CD4-positive, alpha-beta T cell (primary cell): ENCODE data around the gene RHOF. TPM values are rescaled to one million over a fixed set of nuclear protein-coding genes. Genes with fewer than 3 reads are reported as not detected.

ENCODE experiments used
- ATAC-seq: fragments of 200-7000 bp; cut with Tn5 transposase; one replicate; pipeline ENCODE4 v1.10.0; 2022; ENCODE audit warnings: mild to moderate bottlenecking; ENCODE audit not compliant: poor library complexity
- CTCF ChIA-PET: fragments of 350-600 bp; sonication (Branson Sonifier 250); formaldehyde crosslinking; loops from one replicate; lab custom pipeline; 2021; ENCODE audit warnings: antibody characterized with exemption, inconsistent platforms; lab: Charles Lee
- POLR2A ChIA-PET: fragments of 350-600 bp; sonication (Branson Sonifier 250); formaldehyde crosslinking; loops from one replicate; lab custom pipeline; 2021; ENCODE audit warnings: antibody characterized with exemption, inconsistent platforms; lab: Charles Lee
- DNase-seq, 14 experiments: peaks; one replicate each; pipeline ENCODE4 v3.0.0-alpha.2; 2013 to 2020; ENCODE audit warnings: mixed read lengths in 2 of 14
- H3K27ac ChIP-seq, 2 donors: one replicate each; pipeline versions ENCODE4 v1.5.1 to v1.7.0; 2013; ENCODE audit warnings: low read length in 2 of 2, low read depth in 1 of 2, mild to moderate bottlenecking in 1 of 2
- H3K27me3 ChIP-seq, 2 experiments: 1 replicate in 1 of 2; 2 replicates in 1 of 2; pipeline versions ENCODE4 v1.6.1 to v1.7.0; 2013; ENCODE audit warnings: low read length in 2 of 2, control low read depth in 1 of 2, mild to moderate bottlenecking in 1 of 2, moderate library complexity in 1 of 2; ENCODE audit not compliant: insufficient read depth in 2 of 2, control insufficient read depth in 1 of 2
- H3K36me3 ChIP-seq: one replicate; pipeline ENCODE4 v1.6.1; 2013; ENCODE audit warnings: low read length, control low read depth; ENCODE audit not compliant: insufficient read depth
- H3K4me1 ChIP-seq: one replicate; pipeline ENCODE4 v1.6.1; 2013; ENCODE audit warnings: low read length, control low read depth; ENCODE audit not compliant: insufficient read depth
- H3K4me3 ChIP-seq: one replicate; pipeline ENCODE4 v1.5.1; 2013; ENCODE audit warnings: mild to moderate bottlenecking, low read length, moderate library complexity
- H3K9me3 ChIP-seq, 2 experiments: 1 replicate in 1 of 2; 2 replicates in 1 of 2; pipeline versions ENCODE4 v1.6.1 to v1.7.0; 2013; ENCODE audit warnings: low read length in 2 of 2, mild to moderate bottlenecking in 2 of 2, control low read depth in 1 of 2, moderate library complexity in 1 of 2; ENCODE audit not compliant: control insufficient read depth in 1 of 2, insufficient read depth in 1 of 2
- H3K27ac Mint-ChIP-seq: one replicate; pipeline ENCODE4 v1.8.0; 2020; ENCODE audit warnings: mixed read lengths
- H3K27me3 Mint-ChIP-seq: one replicate; pipeline ENCODE4 v1.8.0; 2021; ENCODE audit warnings: mixed read lengths
- H3K36me3 Mint-ChIP-seq: one replicate; pipeline ENCODE4 v1.8.0; 2021; ENCODE audit warnings: low read depth, mixed read lengths
- H3K4me1 Mint-ChIP-seq: one replicate; pipeline ENCODE4 v1.8.0; 2021; ENCODE audit warnings: low read depth, mixed read lengths
- H3K4me3 Mint-ChIP-seq: one replicate; pipeline ENCODE4 v1.8.0; 2020; ENCODE audit warnings: mild to moderate bottlenecking, mixed read lengths
- H3K9me3 Mint-ChIP-seq: one replicate; pipeline ENCODE4 v1.8.0; 2020; ENCODE audit warnings: mixed read lengths
- intact Hi-C, 2 experiments: fragments of 100-400 bp; cut with DNase I in 1 of 2; cut with micrococcal nuclease in 1 of 2; formaldehyde crosslinking; loops; one replicate each; pipeline versions ENCODE4 v1.15.1 to v1.9.0; 2023 to 2025; cut with DNase I, micrococcal nuclease
- total RNA-seq, 174 experiments: library from RNA in 2 of 174; stranded (reverse) in 2 of 174; gene quantifications; one replicate each; pipeline ENCODE4 v1.2.3 and lab custom pipeline; 2021 to 2026
- TF ChIP-seq, protein P1 (sequence below): fragments of 200-600 bp; IDR thresholded peaks from one replicate; pipeline ENCODE4 v1.8.0; 2022; ENCODE audit warnings: antibody characterized with exemption, mild to moderate bottlenecking

Gene RHOF
- total RNA-seq, 2 experiments from 2014 or later = 155 to 164 TPM

DNA sequence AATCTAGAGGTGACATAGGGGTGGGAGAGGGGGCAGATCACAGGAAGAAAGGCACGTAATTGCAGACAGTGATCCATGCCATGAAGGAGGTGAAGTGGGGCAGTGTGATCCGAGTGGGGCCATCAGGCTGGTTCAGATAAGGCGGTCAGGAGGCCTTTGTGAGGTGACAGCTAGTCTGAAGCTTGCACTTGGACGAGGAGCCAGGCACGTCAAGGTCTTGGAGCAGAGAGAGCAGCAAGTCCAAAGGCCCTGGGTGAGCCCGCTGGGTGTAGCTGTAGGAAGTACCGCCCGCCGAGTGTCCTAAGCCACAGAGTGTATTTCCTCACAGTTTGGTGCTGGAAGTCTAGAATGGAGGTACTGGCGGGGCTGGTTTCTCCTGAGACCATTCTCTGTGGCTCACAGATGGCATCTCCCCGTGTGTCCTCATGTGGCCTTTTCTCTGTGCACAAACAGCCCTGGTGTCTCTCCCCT is 23.6 kb downstream of the RHOF start:
- ChIA-PET POLR2A (no interaction called here), CTCF (interaction anchor here (1.9 kb wide), 1 partner anchor 25 kb away, joined by 9 read pairs; the partner anchor contains the start of gene RHOF)
- peaks cover 9% of the 10 kb centered on the region for H3K4me1 ChIP-seq
- ATAC-seq (no peak), DNase-seq (no peak)
- H3K36me3 Mint-ChIP-seq = no peaks in the 10 kb centered on the region
- no peaks in the 10 kb centered on the region for H3K9me3 ChIP-seq
- no peak overlapping the region for H3K4me3 ChIP-seq
- intact Hi-C loops = loop anchor here in 1 of 2 experiments (5.0 kb wide), 2 partner anchors 218 to 268 kb away; no protein-coding TSS in a partner anchor
- H3K27ac ChIP-seq = no peak overlapping the region
- H3K27ac Mint-ChIP-seq = peak overlapping the region; percentile 17
- TF ChIP-seq, protein P1, sequence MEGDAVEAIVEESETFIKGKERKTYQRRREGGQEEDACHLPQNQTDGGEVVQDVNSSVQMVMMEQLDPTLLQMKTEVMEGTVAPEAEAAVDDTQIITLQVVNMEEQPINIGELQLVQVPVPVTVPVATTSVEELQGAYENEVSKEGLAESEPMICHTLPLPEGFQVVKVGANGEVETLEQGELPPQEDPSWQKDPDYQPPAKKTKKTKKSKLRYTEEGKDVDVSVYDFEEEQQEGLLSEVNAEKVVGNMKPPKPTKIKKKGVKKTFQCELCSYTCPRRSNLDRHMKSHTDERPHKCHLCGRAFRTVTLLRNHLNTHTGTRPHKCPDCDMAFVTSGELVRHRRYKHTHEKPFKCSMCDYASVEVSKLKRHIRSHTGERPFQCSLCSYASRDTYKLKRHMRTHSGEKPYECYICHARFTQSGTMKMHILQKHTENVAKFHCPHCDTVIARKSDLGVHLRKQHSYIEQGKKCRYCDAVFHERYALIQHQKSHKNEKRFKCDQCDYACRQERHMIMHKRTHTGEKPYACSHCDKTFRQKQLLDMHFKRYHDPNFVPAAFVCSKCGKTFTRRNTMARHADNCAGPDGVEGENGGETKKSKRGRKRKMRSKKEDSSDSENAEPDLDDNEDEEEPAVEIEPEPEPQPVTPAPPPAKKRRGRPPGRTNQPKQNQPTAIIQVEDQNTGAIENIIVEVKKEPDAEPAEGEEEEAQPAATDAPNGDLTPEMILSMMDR = no peak
- H3K36me3 ChIP-seq = no peaks in the 10 kb centered on the region
- H3K27me3 ChIP-seq = no peaks in the 10 kb centered on the region
- no peaks in the 10 kb centered on the region for H3K9me3 Mint-ChIP-seq
- H3K27me3 Mint-ChIP-seq = no peaks in the 10 kb centered on the region
- no peak overlapping the region for H3K4me3 Mint-ChIP-seq
- peaks cover 9% of the 10 kb centered on the region for H3K4me1 Mint-ChIP-seq

- Histone ChIP-seq H3K27ac (no peak overlapping the region), H3K4me3 (no peak overlapping the region), H3K4me1 (peaks cover 9% of the 10 kb centered on the region), H3K36me3 (no peaks in the 10 kb centered on the region), H3K9me3 (no peaks in the 10 kb centered on the region), H3K27me3 (no peaks in the 10 kb centered on the region)
- intact Hi-C loops = no loop called here
- Mint-ChIP-seq H3K9me3 (no peaks in the 10 kb centered on the region), H3K4me1 (peaks cover 9% of the 10 kb centered on the region), H3K27ac (peak overlapping the region; percentile 17), H3K36me3 (no peaks in the 10 kb centered on the region), H3K4me3 (no peak overlapping the region), H3K27me3 (no peaks in the 10 kb centered on the region)
- TF ChIP-seq, protein P1 = no peak
- CTCF ChIA-PET = interaction anchor here (1.9 kb wide), 1 partner anchor 25 kb away, joined by 9 read pairs; the partner anchor contains the start of gene RHOF
- POLR2A ChIA-PET = interaction anchor here (0.5 kb wide), 1 partner anchor 443 kb away, joined by 3 read pairs; no protein-coding TSS in a partner anchor
- no peak for ATAC-seq
- DNase-seq = no peak
Measured at GRCh38 chr12:121769297-121769830, 24.1 kb downstream of the RHOF start.

DNA sequence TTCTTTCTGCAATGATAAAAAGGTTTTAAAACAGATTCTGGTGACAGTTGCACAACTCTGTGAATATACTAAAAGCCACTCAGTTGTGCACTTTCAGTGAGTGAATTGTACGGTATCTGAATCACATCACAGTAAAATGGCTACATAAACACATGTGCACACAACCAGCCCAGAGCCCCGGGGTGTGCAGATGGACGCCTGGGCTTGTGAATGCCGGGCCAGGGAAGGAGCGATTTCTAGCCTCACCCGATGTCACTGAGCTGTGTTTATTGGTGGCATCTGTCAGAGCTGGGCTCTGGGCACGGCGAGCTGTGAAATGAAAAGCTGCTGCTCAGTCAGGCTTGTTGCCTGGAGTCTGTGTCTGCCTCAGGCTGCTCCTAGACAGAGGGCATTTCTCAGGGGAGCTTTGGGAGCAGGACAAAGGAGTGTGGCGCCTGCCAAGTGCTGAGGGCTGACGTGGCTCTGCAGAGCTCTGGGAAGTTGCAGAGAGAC is 25.9 kb downstream of the RHOF start:
- Histone ChIP-seq H3K4me1 (no peaks in the 10 kb centered on the region), H3K27me3 (no peaks in the 10 kb centered on the region), H3K9me3 (no peaks in the 10 kb centered on the region), H3K27ac (no peak overlapping the region), H3K4me3 (no peak overlapping the region), H3K36me3 (no peaks in the 10 kb centered on the region)
- ChIA-PET CTCF (no interaction called here), POLR2A (no interaction called here)
- Mint-ChIP-seq H3K4me1 (no peaks in the 10 kb centered on the region), H3K9me3 (no peaks in the 10 kb centered on the region), H3K27ac (no peak overlapping the region), H3K4me3 (no peak overlapping the region), H3K36me3 (no peaks in the 10 kb centered on the region), H3K27me3 (no peaks in the 10 kb centered on the region)
- TF ChIP-seq, protein P1 = no peak
- ATAC-seq (no peak), DNase-seq (no peak)
- intact Hi-C loops = no loop called here
